NCI-H1694 treated with DMSO at 0.1 percent for 48 hours (cell line): Measurements from ENCODE around the gene SIRT7.

Experiments
- DNase-seq: peaks from one replicate; lab custom pipeline; 2025; lab: John Stamatoyannopoulos, UW

Gene SIRT7

DNA sequence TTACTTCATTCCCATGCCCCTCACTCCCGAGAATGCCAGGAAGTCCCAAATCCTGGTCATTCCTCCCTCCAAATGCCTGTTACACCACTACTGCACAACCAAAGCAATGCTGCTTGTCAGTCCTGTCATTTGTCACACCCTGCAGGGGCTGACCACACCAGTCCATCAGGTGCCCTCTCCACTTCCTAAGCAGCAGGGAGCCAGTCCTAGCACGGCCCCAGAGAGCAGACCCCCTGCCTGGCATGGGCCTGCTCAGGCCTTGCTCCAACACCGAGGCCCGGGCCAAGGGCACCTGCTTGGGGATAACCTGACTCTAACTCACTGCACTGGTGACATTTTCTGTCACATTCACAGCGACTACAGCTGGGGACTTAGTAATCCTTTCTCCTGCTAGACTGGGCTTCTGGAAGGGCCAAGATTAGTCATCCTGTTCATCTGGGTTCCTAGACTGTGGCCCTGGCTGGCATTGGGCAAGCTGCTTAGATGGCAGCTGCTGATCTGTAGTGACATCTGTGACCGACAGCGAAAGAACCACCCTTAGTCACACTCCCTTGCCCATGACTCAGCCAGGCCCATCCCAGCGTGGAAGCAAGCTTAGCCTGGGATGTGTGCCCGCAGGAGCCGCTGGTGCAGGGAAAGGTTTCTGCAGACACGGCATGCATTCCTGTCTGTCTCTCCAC, 32.0 kb downstream of the SIRT7 start:
- DNase-seq = peak; percentile 71

DNA sequence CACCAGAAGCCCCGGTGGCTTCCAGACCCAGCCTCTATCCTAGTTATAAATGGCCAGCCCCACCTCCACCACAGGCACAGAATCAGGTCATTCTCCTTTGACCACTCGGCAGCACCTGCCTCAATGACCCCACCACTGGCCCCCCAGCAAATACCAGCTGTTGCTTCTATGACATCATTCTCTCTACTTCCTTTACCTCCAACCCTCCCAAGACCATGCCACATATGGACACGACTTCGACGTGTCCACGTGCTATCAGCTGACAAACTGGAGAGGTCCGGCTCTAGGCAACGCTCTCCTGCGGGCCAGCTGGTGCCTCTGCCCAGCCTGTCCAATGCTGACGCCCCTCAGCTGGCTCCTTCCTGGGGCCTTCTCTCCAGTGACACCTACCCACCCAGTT, 32.5 kb downstream of the SIRT7 start:
- DNase-seq = no peak

- DNase-seq = no peak
These were observed 33.0 kb downstream of the SIRT7 start for GRCh38 chr17:81884968-81885367.

- no peak for DNase-seq
These were observed 33.5 kb downstream of the SIRT7 start for GRCh38 chr17:81884520-81884919.

DNA sequence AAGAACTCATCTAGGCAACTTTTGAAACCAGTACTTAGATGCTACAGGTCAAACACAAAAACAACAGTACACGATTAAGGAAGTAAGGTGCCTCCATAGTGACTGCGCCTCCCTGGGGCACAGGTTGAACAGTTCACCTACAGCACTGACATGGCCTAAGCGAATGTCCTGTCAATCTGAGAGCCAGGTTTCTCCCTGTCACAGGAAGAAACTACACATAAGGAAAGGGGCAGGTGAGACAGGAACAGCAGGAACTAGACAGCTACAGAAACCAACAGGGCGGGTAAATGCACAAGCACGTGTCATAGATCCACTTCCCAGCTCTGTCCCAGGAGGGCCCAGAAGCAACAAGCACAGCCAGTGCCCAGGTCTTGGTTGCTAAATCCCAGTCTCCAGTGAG, 38.9 kb downstream of the SIRT7 start:
- no peak for DNase-seq

- no peak for DNase-seq
These were observed 39.7 kb downstream of the SIRT7 start for GRCh38 chr17:81878294-81878693.

- no peak for DNase-seq
These were observed 40.4 kb downstream of the SIRT7 start for GRCh38 chr17:81877569-81877968.

GRCh38 chr17:81871387-81872230, 46.4 kb downstream of the SIRT7 start:
- DNase-seq = peak; percentile 77

GRCh38 chr17:81870981-81871386, 47.0 kb downstream of the SIRT7 start, which contains the start of gene ARHGDIA:
TSS of gene ARHGDIA (minus strand) at chr17:81871337. CDS start at chr17:81869930, 1,407 bp downstream.
- DNase-seq = no peak

- DNase-seq = peak; percentile 45
These were observed 47.6 kb downstream of the SIRT7 start for GRCh38 chr17:81870131-81870980.

DNA sequence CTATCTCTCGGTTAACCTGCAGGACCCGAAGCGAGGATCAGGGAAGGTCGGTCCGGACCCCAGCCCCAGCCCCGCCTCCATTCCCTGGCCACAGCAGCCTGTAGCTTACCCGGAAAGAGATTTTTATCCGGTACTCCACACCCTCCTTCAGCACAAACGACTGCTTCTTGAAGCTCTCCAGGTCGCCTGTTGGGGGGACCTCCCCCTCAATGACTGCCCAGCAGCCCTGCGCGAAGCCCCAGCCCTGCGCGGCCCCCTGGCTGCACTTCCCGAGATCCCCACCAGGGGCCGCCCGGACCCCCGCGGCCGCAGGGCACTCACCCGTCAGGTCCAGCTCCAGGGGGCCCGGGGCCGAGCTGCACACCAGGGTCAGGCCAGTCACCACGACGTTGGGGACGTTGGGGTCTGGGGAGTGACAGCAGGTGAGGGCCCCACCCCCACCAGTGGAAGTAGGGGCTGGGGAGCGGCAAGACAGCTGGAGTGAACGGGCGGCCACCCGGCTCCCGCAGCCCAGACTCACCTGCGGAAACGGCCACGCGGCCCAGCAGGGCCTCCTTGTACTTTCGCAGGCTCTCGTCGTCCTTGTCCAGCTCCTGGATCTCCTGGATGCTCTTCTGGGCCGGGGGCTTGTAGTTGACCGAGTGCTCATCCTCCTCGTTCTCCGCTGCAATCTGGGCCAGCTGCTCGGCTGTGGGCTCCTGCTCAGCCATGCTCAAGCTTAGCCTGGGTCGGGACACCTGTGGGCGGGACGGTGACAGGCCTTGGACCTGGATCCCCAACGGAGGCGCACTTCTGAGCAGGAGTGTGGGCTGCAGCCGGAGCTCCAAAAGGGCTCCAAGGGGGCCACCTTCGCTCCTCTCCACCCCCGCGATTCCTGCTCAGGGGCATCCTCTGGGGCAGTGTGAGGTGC, 48.5 kb downstream of the SIRT7 start:
- no peak for DNase-seq

GRCh38 chr17:81868674-81869220, 49.2 kb downstream of the SIRT7 start:
- DNase-seq = no peak

GRCh38 chr17:81867991-81868673, 49.8 kb downstream of the SIRT7 start:
- no peak for DNase-seq

DNA sequence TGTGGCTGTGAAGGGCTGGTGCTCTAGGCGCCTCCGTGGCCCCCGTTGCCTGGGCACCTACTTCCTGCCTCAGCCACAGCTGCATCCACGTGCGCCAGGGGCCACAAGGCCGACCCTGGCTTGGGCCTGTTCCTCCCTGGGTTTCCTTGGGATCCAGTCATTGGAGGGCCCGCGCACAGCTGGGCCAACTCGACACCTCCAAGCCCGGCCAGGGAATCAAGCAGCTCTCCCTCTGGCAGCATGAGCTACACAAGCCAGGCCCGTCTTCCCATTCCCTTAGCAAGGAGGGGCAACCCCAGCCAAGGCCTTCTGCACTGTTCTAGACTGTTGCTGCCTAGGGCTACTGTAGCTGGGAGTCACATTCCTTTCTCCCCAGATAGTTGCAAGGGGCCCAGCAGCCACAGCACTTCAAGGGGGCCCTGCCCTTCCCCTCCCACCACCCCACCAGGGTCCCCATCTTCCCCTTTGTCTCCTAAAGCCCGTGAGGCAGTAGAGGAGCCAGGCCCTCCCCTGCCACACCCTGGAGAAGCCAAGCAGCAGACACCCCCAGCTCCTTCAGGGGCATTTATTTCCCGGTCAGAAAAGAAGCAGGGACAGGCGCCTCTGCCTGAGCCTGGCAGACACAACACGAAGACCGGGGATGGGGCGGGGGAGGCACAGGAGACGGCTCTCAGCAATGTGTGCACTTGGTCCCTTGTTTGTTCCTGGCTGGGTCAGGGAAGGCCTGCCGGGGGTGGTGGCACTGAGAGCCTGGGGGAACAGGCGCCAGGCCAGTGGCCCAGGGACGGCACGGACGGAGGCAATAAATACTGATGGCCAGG, 50.6 kb downstream of the SIRT7 start:
- no peak for DNase-seq

- no peak for DNase-seq
These were observed 51.4 kb downstream of the SIRT7 start for GRCh38 chr17:81866440-81867169.

GRCh38 chr17:81865733-81866439, 52.1 kb downstream of the SIRT7 start:
- DNase-seq = no peak

DNA sequence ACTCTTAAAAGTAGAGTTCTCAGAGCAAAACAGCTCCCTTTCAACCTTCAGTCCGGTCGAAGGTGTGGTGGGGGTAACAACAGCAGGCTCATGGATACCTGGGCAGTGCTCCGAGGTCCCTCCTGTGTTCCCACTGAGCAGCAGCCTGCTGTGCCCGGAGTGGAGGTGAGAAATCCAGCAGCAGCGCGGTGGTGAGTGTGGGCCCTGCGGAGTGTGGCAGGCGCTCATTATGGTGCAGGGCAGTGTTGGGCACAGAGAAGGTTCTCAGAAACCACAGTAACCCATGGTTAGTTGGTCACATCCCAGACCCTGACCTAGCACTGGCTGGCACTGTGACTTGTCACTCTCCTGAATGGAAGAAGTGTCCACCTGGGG, 52.6 kb downstream of the SIRT7 start:
- no peak for DNase-seq
